HCT116 (cell line): ENCODE results near the gene PHLDB3. TPM values are rescaled to one million over a fixed set of nuclear protein-coding genes. Genes with fewer than 3 reads are reported as not detected.

Experiments
- ATAC-seq: fragments of 200-7000 bp; cut with Tn5 transposase; 2 replicates; pipeline ENCODE4 v1.9.1; 2020; ENCODE audit warnings: mild to moderate bottlenecking, moderate library complexity
- BruUV-seq: library from RNA; stranded (reverse); fragments of 400-500 nt; replicated peaks from 2 replicates; lab custom pipeline; 2021; lab: Mats Ljungman, UMichigan
- CTCF ChIA-PET: fragments of 300-600 bp; sonication (Branson Sonifier 250); formaldehyde crosslinking; loops from one replicate; lab custom pipeline; 2021; ENCODE audit warnings: antibody characterized with exemption; lab: Charles Lee
- POLR2A ChIA-PET: fragments of 300-600, 350-600 bp; sonication (Branson Sonifier 250); formaldehyde crosslinking; loops from one replicate; lab custom pipeline; 2021; ENCODE audit warnings: antibody characterized with exemption; lab: Charles Lee
- RAD21 ChIA-PET, 2 experiments: fragments of 300-600 bp; sonication (Branson Sonifier 250); formaldehyde crosslinking; loops; one replicate each; lab custom pipeline; 2023; ENCODE audit warnings: low total read pairs in 2 of 2; ENCODE audit not compliant: uncharacterized antibody in 2 of 2, unreplicated experiment in 2 of 2, low non-redundant PET in 1 of 2; lab: Charles Lee
- DNase-seq: peaks from one replicate; pipeline ENCODE4 v3.0.0-alpha.2; 2010; ENCODE audit warnings: low read depth, low spot score
- H2AFZ ChIP-seq: fragments of 200-600 bp; shearing (Covaris generic), sonication (generic); 2 replicates; pipeline ENCODE4 v1.6.1; 2017; ENCODE audit warnings: low read depth, mixed run types, mixed read lengths, antibody characterized with exemption, low read length; ENCODE audit not compliant: poor library complexity, severe bottlenecking
- H3K27ac ChIP-seq: 2 replicates; pipeline ENCODE4 v1.5.1; 2012; ENCODE audit warnings: low read depth, low read length
- H3K27me3 ChIP-seq: fragments of 200-600 bp; sonication (generic); 2 replicates; pipeline ENCODE4 v1.6.1; 2016; ENCODE audit warnings: mixed run types, low read length, mixed read lengths; ENCODE audit not compliant: insufficient read depth
- H3K36me3 ChIP-seq, 2 experiments: fragments of 200-500 bp in 1 of 2; fragments of 200-600 bp in 1 of 2; sonication (Bioruptor generic) in 1 of 2; sonication (generic) in 1 of 2; 2 replicates each; pipeline versions ENCODE4 v1.5.1 to v1.6.1; 2014 to 2016; ENCODE audit warnings: low read length in 2 of 2, inconsistent platforms in 1 of 2, mixed read lengths in 1 of 2, mixed run types in 1 of 2; ENCODE audit not compliant: insufficient read depth in 2 of 2, control insufficient read depth in 1 of 2
- H3K4me1 ChIP-seq, 2 experiments: fragments of 200-600 bp in 1 of 2; sonication (generic) in 1 of 2; 2 replicates each; pipeline versions ENCODE4 v1.5.1 to v1.6.1; 2012 to 2017; ENCODE audit warnings: low read length in 2 of 2, inconsistent platforms in 1 of 2, mild to moderate bottlenecking in 1 of 2, mixed read lengths in 1 of 2, mixed run types in 1 of 2, moderate library complexity in 1 of 2; ENCODE audit not compliant: insufficient read depth in 2 of 2, control insufficient read depth in 1 of 2
- H3K4me2 ChIP-seq: fragments of 200-600 bp; sonication (generic); 2 replicates; pipeline ENCODE4 v1.6.1; 2017; ENCODE audit warnings: mixed run types, low read length, mixed read lengths
- H3K4me3 ChIP-seq, 2 experiments: fragments of 200-600 bp in 1 of 2; sonication (generic) in 1 of 2; replicated peaks in 1 of 2; 2 replicates each; pipeline ENCODE4 v1.5.1; 2011 to 2016; ENCODE audit warnings: low read length in 2 of 2, control low read depth in 1 of 2, low read depth in 1 of 2, mild to moderate bottlenecking in 1 of 2, mixed read lengths in 1 of 2, mixed run types in 1 of 2
- H3K79me2 ChIP-seq: fragments of 200-600 bp; sonication (generic); 2 replicates; pipeline ENCODE4 v1.6.1; 2017; ENCODE audit warnings: mild to moderate bottlenecking, mixed run types, low read length, moderate library complexity, mixed read lengths; ENCODE audit not compliant: insufficient read depth
- H3K9ac ChIP-seq: fragments of 200-600 bp; sonication (generic); 2 replicates; pipeline ENCODE4 v1.6.1; 2016; ENCODE audit warnings: low read length, mixed read lengths
- H3K9me2 ChIP-seq: fragments of 200-600 bp; sonication (generic), shearing (Covaris generic); 2 replicates; pipeline ENCODE4 v1.6.1; 2017; ENCODE audit warnings: mixed run types, mild to moderate bottlenecking, moderate library complexity; ENCODE audit not compliant: insufficient read depth
- H3K9me3 ChIP-seq, 2 experiments: fragments of 200-500 bp in 1 of 2; fragments of 200-600 bp in 1 of 2; sonication (Bioruptor generic) in 1 of 2; sonication (generic) in 1 of 2; 2 replicates each; pipeline ENCODE4 v1.6.1; 2014 to 2017; ENCODE audit warnings: low read length in 2 of 2, mixed read lengths in 2 of 2, inconsistent platforms in 1 of 2, low read depth in 1 of 2, mild to moderate bottlenecking in 1 of 2, mixed run types in 1 of 2, moderate library complexity in 1 of 2; ENCODE audit not compliant: control insufficient read depth in 1 of 2, insufficient read depth in 1 of 2
- H4K20me1 ChIP-seq: fragments of 200-600 bp; sonication (generic), shearing (Covaris generic); 2 replicates; pipeline ENCODE4 v1.6.1; 2017; ENCODE audit warnings: mixed run types, mild to moderate bottlenecking, moderate library complexity; ENCODE audit not compliant: insufficient read depth
- ATF3 ChIP-seq: IDR thresholded peaks from 2 replicates; pipeline ENCODE4 v1.6.1; 2012
- CBX3 ChIP-seq: IDR thresholded peaks from 2 replicates; pipeline ENCODE4 v1.6.1; 2012; ENCODE audit warnings: low read depth
- CEBPB ChIP-seq: IDR thresholded peaks from 2 replicates; pipeline ENCODE4 v1.6.1; 2012; ENCODE audit warnings: low read depth
- EGR1 ChIP-seq: IDR thresholded peaks from 2 replicates; pipeline ENCODE4 v1.6.1; 2012; ENCODE audit warnings: low read depth
- EZH2 ChIP-seq: fragments of 200-600 bp; sonication (generic); IDR thresholded peaks from 2 replicates; pipeline ENCODE4 v1.6.1; 2017; ENCODE audit warnings: antibody characterized with exemption, mixed run types
- FOSL1 ChIP-seq: IDR thresholded peaks from 2 replicates; pipeline ENCODE4 v1.6.1; 2012; ENCODE audit warnings: low read depth
- JUND ChIP-seq: IDR thresholded peaks from 2 replicates; pipeline ENCODE4 v1.6.1; 2012
- POLR2A ChIP-seq: IDR thresholded peaks from 2 replicates; pipeline ENCODE4 v1.7.0; 2011; ENCODE audit warnings: borderline replicate concordance; ENCODE audit not compliant: insufficient read depth, insufficient read length; ENCODE audit errors: extremely low read depth
- RAD21 ChIP-seq: IDR thresholded peaks from 2 replicates; pipeline ENCODE4 v1.6.1; 2012; ENCODE audit warnings: low read depth, mild to moderate bottlenecking
- SIN3A ChIP-seq: IDR thresholded peaks from 2 replicates; pipeline ENCODE4 v1.6.1; 2012; ENCODE audit warnings: low read depth
- SP1 ChIP-seq: IDR thresholded peaks from 2 replicates; pipeline ENCODE4 v1.6.1; 2012; ENCODE audit warnings: low read depth
- SRF ChIP-seq: IDR thresholded peaks from 2 replicates; pipeline ENCODE4 v1.6.1; 2012; ENCODE audit warnings: low read depth
- YY1 ChIP-seq: IDR thresholded peaks from 2 replicates; pipeline ENCODE4 v1.6.1; 2011; ENCODE audit warnings: low read length, low read depth, moderate library complexity, mild to moderate bottlenecking; ENCODE audit not compliant: insufficient replicate concordance; ENCODE audit errors: extremely low read depth
- ZFX ChIP-seq: fragments of 450-650 bp; IDR thresholded peaks from 2 replicates; pipeline ENCODE4 v1.6.1; 2017
- ZNF274 ChIP-seq: fragments of 200-500 bp; sonication (Bioruptor generic); IDR thresholded peaks from 2 replicates; pipeline ENCODE4 v1.6.1; 2014; ENCODE audit warnings: mild to moderate bottlenecking, low read depth, low read length, inconsistent platforms
- intact Hi-C: fragments of 100-400 bp; cut with micrococcal nuclease; formaldehyde crosslinking; loops from 2 replicates; pipeline ENCODE4 v1.10.0; 2022
- total RNA-seq: library from RNA; stranded (reverse); gene quantifications from one replicate; pipeline ENCODE4 v1.2.1, GENCODE V29; 2021; ENCODE audit not compliant: unreplicated experiment
- TF ChIP-seq, protein P1 (sequence below): IDR thresholded peaks from 2 replicates; pipeline ENCODE4 v1.6.1; 2012; ENCODE audit warnings: low read depth
- TF ChIP-seq, protein P2 (sequence below): IDR thresholded peaks from 2 replicates; pipeline ENCODE4 v1.6.1; 2011; ENCODE audit warnings: mild to moderate bottlenecking, low read length, moderate library complexity; ENCODE audit not compliant: insufficient replicate concordance; ENCODE audit errors: extremely low read depth
- TF ChIP-seq, protein P3 (sequence below): IDR thresholded peaks from 2 replicates; pipeline ENCODE4 v1.6.1; 2012
- TF ChIP-seq, protein P4 (sequence below), 3 experiments: fragments of 200-600 bp in 1 of 3; sonication (generic) in 1 of 3; IDR thresholded peaks in 2 of 3; conservative IDR thresholded peaks in 1 of 3; 2 replicates each; pipeline ENCODE4 v1.5.1; 2012 to 2017; ENCODE audit warnings: low read depth in 2 of 3, low read length in 2 of 3, antibody characterized with exemption in 1 of 3, borderline replicate concordance in 1 of 3, control low read depth in 1 of 3, mild to moderate bottlenecking in 1 of 3, mixed read lengths in 1 of 3, mixed run types in 1 of 3, moderate library complexity in 1 of 3; ENCODE audit not compliant: insufficient read depth in 1 of 3

PHLDB3 gene
- total RNA-seq, 1 experiment from 2014 or later = 15.5 TPM

DNA sequence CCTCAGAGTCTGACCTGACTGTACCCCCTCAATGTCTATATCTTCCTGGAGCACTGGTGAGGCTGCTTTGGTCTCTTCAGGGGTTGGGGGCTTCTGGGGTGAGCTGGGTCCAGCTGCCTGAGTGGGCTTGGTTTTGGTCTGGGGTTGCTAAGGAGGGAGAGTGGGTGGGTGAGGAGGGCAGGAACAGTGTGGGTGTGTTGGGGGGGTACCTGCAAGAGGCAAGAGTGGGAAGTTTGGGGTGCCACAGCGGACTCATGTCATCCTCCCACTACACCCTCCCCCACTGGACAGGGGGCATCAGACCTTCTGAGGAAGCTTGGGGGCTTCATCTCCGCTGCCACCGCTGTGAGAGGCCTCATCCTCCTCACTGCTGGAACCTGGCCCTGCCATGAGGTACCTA lies 42.0 kb upstream of the PHLDB3 start:
- TF ChIP-seq CBX3 (no peak), ZFX (no peak), EZH2 (no peak), POLR2A (no peak), YY1 (no peak), SRF (no peak), FOSL1 (no peak), ATF3 (no peak), EGR1 (no peak), CEBPB (no peak), ZNF274 (no peak), SP1 (no peak), SIN3A (no peak), JUND (no peak), RAD21 (no peak)
- TF ChIP-seq, protein P1, sequence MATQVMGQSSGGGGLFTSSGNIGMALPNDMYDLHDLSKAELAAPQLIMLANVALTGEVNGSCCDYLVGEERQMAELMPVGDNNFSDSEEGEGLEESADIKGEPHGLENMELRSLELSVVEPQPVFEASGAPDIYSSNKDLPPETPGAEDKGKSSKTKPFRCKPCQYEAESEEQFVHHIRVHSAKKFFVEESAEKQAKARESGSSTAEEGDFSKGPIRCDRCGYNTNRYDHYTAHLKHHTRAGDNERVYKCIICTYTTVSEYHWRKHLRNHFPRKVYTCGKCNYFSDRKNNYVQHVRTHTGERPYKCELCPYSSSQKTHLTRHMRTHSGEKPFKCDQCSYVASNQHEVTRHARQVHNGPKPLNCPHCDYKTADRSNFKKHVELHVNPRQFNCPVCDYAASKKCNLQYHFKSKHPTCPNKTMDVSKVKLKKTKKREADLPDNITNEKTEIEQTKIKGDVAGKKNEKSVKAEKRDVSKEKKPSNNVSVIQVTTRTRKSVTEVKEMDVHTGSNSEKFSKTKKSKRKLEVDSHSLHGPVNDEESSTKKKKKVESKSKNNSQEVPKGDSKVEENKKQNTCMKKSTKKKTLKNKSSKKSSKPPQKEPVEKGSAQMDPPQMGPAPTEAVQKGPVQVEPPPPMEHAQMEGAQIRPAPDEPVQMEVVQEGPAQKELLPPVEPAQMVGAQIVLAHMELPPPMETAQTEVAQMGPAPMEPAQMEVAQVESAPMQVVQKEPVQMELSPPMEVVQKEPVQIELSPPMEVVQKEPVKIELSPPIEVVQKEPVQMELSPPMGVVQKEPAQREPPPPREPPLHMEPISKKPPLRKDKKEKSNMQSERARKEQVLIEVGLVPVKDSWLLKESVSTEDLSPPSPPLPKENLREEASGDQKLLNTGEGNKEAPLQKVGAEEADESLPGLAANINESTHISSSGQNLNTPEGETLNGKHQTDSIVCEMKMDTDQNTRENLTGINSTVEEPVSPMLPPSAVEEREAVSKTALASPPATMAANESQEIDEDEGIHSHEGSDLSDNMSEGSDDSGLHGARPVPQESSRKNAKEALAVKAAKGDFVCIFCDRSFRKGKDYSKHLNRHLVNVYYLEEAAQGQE = no peak
- TF ChIP-seq, protein P2, sequence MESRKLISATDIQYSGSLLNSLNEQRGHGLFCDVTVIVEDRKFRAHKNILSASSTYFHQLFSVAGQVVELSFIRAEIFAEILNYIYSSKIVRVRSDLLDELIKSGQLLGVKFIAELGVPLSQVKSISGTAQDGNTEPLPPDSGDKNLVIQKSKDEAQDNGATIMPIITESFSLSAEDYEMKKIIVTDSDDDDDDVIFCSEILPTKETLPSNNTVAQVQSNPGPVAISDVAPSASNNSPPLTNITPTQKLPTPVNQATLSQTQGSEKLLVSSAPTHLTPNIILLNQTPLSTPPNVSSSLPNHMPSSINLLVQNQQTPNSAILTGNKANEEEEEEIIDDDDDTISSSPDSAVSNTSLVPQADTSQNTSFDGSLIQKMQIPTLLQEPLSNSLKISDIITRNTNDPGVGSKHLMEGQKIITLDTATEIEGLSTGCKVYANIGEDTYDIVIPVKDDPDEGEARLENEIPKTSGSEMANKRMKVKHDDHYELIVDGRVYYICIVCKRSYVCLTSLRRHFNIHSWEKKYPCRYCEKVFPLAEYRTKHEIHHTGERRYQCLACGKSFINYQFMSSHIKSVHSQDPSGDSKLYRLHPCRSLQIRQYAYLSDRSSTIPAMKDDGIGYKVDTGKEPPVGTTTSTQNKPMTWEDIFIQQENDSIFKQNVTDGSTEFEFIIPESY = no peak
- TF ChIP-seq, protein P3, sequence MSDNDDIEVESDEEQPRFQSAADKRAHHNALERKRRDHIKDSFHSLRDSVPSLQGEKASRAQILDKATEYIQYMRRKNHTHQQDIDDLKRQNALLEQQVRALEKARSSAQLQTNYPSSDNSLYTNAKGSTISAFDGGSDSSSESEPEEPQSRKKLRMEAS = no peak
- TF ChIP-seq, protein P4, sequence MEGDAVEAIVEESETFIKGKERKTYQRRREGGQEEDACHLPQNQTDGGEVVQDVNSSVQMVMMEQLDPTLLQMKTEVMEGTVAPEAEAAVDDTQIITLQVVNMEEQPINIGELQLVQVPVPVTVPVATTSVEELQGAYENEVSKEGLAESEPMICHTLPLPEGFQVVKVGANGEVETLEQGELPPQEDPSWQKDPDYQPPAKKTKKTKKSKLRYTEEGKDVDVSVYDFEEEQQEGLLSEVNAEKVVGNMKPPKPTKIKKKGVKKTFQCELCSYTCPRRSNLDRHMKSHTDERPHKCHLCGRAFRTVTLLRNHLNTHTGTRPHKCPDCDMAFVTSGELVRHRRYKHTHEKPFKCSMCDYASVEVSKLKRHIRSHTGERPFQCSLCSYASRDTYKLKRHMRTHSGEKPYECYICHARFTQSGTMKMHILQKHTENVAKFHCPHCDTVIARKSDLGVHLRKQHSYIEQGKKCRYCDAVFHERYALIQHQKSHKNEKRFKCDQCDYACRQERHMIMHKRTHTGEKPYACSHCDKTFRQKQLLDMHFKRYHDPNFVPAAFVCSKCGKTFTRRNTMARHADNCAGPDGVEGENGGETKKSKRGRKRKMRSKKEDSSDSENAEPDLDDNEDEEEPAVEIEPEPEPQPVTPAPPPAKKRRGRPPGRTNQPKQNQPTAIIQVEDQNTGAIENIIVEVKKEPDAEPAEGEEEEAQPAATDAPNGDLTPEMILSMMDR (IDR thresholded peaks at IDR 0.05 in 2 of 3, conservative IDR thresholded peaks at IDR 0.05 in 1 of 3; ENCODE audit: borderline replicate concordance in 1 of 3, insufficient read depth in 1 of 3, low read depth in 2 of 3, low read length in 2 of 3) = no peak

More for the DNA sequence above, 42.0 kb upstream of the PHLDB3 start:
- no peak overlapping the region for H2AFZ ChIP-seq
- no peak overlapping the region for H3K4me3 ChIP-seq
- no peak for ATAC-seq
- H3K36me3 ChIP-seq = peaks cover 4 to 10% of the 10 kb centered on the region in 2 experiments
- no peaks in the 10 kb centered on the region for H3K9me2 ChIP-seq
- no peak overlapping the region for H3K9ac ChIP-seq
- no peak overlapping the region for H3K27ac ChIP-seq
- BruUV-seq = no TSS peak
- H3K27me3 ChIP-seq = no peaks in the 10 kb centered on the region
- RAD21 ChIA-PET = no interaction called here
- intact Hi-C loops = no loop called here
- DNase-seq = no peak
- CTCF ChIA-PET = no interaction called here
- no peak overlapping the region for H3K4me2 ChIP-seq
- H3K9me3 ChIP-seq = no peaks in the 10 kb centered on the region
- no peaks in the 10 kb centered on the region for H3K4me1 ChIP-seq
- no peaks in the 10 kb centered on the region for H3K79me2 ChIP-seq
- POLR2A ChIA-PET = no interaction called here
- H4K20me1 ChIP-seq = no peaks in the 10 kb centered on the region
